ENCODE results near the gene TMEM185A.
"Not testable (repeated sequence)": the region's sequence is repeated elsewhere in the genome, so short reads cannot be mapped to it uniquely, and the experiment has no call there.

The TMEM185A gene

GRCh38 chrX:149619662-149620061 lies 11.9 kb downstream of the TMEM185A start:
- DNase-seq = not testable (repeated sequence)

- DNase-seq = no peak
Observed at GRCh38 chrX:149618871-149619270, 12.7 kb downstream of the TMEM185A start.

GRCh38 chrX:149611623-149612175 lies 19.9 kb downstream of the TMEM185A start:
- DNase-seq = no peak

- no peak for DNase-seq
Observed at GRCh38 chrX:149610511-149610910, 21.1 kb downstream of the TMEM185A start.

- no peak for DNase-seq
Observed at GRCh38 chrX:149607699-149608098, 23.9 kb downstream of the TMEM185A start.

GRCh38 chrX:149605248-149605885 lies 26.2 kb downstream of the TMEM185A start:
- DNase-seq = not testable (repeated sequence)

- not testable (repeated sequence) for DNase-seq
Observed at GRCh38 chrX:149598603-149599002, 33.0 kb downstream of the TMEM185A start.

GRCh38 chrX:149595943-149596342 lies 35.6 kb downstream of the TMEM185A start:
- DNase-seq = not testable (repeated sequence)

GRCh38 chrX:149595214-149595613 lies 36.4 kb downstream of the TMEM185A start, which contains the start of gene HSFX2:
Gene HSFX2, minus strand, starts transcription at chrX:149595314. Its CDS starts 614 bp downstream, at chrX:149594700.
- DNase-seq = not testable (repeated sequence)

- DNase-seq = not testable (repeated sequence)
Observed at GRCh38 chrX:149590993-149591392, 40.6 kb downstream of the TMEM185A start.

GRCh38 chrX:149587359-149587758 lies 44.2 kb downstream of the TMEM185A start, which contains the start of gene MAGEA9B:
Gene MAGEA9B, minus strand, starts transcription at chrX:149587459. Its CDS starts 4,280 bp downstream, at chrX:149583179.
- DNase-seq = not testable (repeated sequence)

- DNase-seq = not testable (repeated sequence)
Observed at GRCh38 chrX:149585631-149586030, 46.0 kb downstream of the TMEM185A start.

- not testable (repeated sequence) for DNase-seq
Observed at GRCh38 chrX:149573456-149573855, 58.1 kb downstream of the TMEM185A start.

GRCh38 chrX:149572743-149573142 lies 58.8 kb downstream of the TMEM185A start:
- no peak for DNase-seq

GRCh38 chrX:149571770-149572169 lies 59.8 kb downstream of the TMEM185A start:
- no peak for DNase-seq

- DNase-seq = no peak
Observed at GRCh38 chrX:149570668-149571067, 60.9 kb downstream of the TMEM185A start.

- no peak for DNase-seq
Observed at GRCh38 chrX:149569770-149570169, 61.8 kb downstream of the TMEM185A start.

- DNase-seq = no peak
Observed at GRCh38 chrX:149568701-149569296, 62.8 kb downstream of the TMEM185A start.

GRCh38 chrX:149567621-149568417 lies 63.8 kb downstream of the TMEM185A start:
- no peak for DNase-seq

- no peak for DNase-seq
Observed at GRCh38 chrX:149563359-149563758, 68.2 kb downstream of the TMEM185A start.

GRCh38 chrX:149555251-149555650 lies 76.3 kb downstream of the TMEM185A start:
- not testable (repeated sequence) for DNase-seq

- DNase-seq = not testable (repeated sequence)
Observed at GRCh38 chrX:149551939-149552248, 79.7 kb downstream of the TMEM185A start.

GRCh38 chrX:149551245-149551938 lies 80.2 kb downstream of the TMEM185A start:
- not testable (repeated sequence) for DNase-seq

Data from activated effector memory CD4-positive, alpha-beta T cell treated with anti-CD3 and anti-CD28 coated beads, Interleukin-2, amount 50 U/mL, for 16 hours (primary cell).